Camera-type eye (tissue), 1 donor: ENCODE results near the gene STX4. TPM values are rescaled to one million over a fixed set of nuclear protein-coding genes. Genes with fewer than 3 reads are reported as not detected.

Experiments
- total RNA-seq: library from RNA; depleted of rRNA; stranded (reverse); fragments of >200 nt; gene quantifications from one replicate; pipeline ENCODE4 v1.2.3, GENCODE V29; 2014

STX4 gene
- 30.6 TPM for total RNA-seq

DNA sequence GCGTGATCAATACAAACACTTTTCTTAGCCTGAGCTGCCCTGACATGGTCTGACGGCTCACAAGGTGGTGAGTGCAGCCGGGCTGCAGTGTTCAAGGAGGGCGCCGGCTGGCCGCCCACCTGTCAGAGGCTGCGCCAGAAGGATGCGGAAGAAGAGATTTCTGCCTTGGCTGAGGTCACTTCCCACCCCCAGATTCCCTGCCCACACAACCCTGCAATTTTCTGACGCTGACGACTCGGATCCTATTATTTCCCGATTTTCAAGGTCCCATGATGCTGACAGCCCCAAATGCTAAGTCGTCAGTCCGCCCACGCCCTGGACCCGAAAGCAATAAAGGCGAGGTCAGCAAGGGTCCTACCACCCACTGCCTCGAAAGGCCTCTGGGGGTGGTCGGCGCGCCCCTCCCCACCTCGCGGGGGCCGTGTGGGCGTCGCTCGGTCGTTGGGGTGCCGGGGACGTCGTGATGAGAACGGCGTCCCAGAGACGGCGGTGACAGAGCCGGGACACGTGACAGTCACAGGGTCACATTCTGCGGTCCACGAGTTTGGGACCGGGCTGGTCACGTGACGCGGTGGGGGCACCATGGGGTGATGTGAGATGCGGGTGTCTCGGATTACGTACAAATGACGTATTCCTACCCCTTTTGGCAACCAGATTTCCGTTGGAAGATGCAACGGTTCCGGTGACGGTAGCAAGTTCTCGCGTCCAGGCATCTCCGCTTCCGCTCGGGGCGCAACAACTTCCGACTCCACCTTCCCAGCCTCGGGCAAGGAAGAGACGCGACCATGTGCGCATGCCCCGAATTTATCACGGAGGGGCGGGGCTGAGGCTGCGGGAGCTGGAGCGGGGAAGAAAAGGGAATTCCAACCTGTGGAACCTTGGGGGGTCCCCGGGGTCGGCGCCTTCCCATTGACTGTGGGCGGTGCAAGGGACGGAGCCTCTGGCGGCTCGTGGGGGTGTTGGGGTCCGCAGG is at the start of gene STX4:
Gene STX4, plus strand, starts transcription at position 823 of the 973 bp plus-strand sequence. CDS start 248 bp downstream, outside the sequence.

DNA sequence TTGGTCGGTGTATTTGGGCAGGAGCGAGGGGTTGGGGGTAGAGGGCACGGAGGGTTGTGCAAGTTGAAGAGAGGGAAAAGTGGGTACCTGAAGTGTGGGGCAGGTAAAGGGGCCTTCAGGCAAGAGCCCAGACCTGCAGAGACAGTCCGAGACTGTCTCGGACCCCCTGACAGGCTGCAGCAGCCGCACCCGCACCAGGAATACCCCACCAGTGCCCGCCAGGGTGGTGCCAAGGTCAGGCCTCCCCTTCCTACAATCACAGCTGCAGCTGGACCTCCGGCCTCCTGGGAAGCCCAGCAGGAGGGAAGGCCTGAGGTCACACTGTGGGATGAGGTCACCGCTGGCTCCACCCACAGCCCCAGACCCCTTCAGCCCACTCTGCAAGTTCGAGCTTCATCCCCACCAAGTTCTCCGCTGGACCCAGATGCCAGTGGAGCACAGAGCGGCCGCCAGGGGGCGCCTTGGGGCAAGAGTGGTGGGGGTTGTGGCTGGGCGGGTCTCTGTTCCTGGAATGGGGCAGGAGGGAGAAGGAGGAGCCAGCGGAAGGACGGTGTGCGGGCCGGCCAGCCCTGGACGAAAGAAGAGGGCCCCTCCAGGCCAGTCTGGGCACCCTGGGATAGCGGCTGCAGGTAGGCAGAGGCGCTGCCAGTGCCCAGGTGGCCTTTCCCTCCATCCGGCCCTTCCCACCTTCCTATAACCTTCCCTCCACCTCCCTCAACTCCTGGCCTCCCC is 48.5 kb upstream of the STX4 start, which contains the start of gene HSD3B7:
Gene HSD3B7, plus strand, starts transcription at position 539 of the 732 bp plus-strand sequence. CDS start 452 bp downstream, outside the sequence.

DNA sequence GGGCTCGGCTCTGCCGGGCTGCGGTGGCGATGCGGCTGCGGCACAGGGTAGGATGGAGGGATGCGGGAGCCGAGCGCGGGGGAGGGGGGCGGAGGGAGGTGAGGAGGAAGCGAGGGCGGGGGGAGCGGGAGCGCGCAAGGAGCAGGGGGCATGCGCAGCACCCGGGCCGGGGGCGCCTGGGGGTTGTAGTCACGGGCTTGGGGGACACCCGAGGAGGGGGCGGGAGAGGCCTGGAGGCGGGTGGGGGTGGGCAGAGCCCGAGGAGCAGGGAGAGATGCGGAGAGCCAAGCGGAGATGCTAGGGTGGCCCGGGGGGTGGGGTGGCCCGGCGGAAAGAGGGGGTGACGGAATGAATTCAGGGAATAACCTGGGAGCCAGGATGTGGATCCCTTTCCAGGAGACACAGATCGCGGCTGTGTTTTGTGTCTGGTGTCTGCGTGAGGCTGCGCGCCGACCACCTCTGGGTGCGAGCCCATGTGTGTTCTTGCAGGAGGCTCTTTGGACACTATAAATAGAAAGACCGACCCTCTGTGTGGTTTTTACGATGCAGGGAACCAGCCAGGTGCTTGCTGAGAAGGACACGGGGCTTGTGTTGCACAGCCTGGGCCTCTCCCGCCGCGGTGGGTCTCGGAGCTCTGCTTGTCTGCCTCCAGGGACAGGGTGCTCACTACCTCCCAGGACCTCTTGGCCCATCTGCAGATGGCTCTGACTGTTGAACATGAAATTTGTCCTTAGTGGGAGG is 22.6 kb upstream of the STX4 start, which contains the start of gene STX1B:
Gene STX1B, minus strand, starts transcription at position 54 of the 741 bp plus-strand sequence. CDS start 242 bp downstream, outside the sequence.

GRCh38 chr16:31073970-31074813 is 40.8 kb downstream of the STX4 start, which contains the start of the genes ZNF646 and ZNF668:
ZNF646 (plus strand) TSS chr16:31074422; CDS start chr16:31076325, 1,903 bp downstream.
ZNF668 (minus strand) TSS chr16:31074240; CDS start chr16:31064459, 9,781 bp downstream.

GRCh38 chr16:31088459-31089183 is 55.3 kb downstream of the STX4 start, which contains the start of gene PRSS53:
PRSS53 (minus strand) TSS chr16:31088943; CDS start chr16:31088809, 134 bp downstream.

Other genes with a start within 250 kb of the STX4 start
- 18.8 TPM for gene ZNF629, start 246.4 kb upstream of the STX4 start, total RNA-seq
- gene BCL7C, start 139.5 kb upstream of the STX4 start, total RNA-seq = 34.7 TPM
- 1.6 TPM for gene CTF1, start 136.9 kb upstream of the STX4 start, total RNA-seq
- gene FBXL19, start 110.0 kb upstream of the STX4 start, total RNA-seq = 23.4 TPM
- gene ORAI3, start 84.5 kb upstream of the STX4 start, total RNA-seq = 17.2 TPM
- gene SETD1A, start 75.8 kb upstream of the STX4 start, total RNA-seq = 9.0 TPM
- 8.4 TPM for gene HSD3B7, start 48.4 kb upstream of the STX4 start, total RNA-seq
- 9.1 TPM for gene STX1B, start 22.9 kb upstream of the STX4 start, total RNA-seq
- gene ZNF668, start 40.7 kb downstream of the STX4 start, total RNA-seq = 5.4 TPM
- 18.0 TPM for gene ZNF646, start 40.9 kb downstream of the STX4 start, total RNA-seq
- 4.1 TPM for gene PRSS53, start 55.4 kb downstream of the STX4 start, total RNA-seq
- gene VKORC1, start 61.2 kb downstream of the STX4 start, total RNA-seq = 66.6 TPM
- 21.9 TPM for gene BCKDK, start 74.8 kb downstream of the STX4 start, total RNA-seq
- gene KAT8, start 84.1 kb downstream of the STX4 start, total RNA-seq = 56.6 TPM
- gene PRSS8, start 102.2 kb downstream of the STX4 start, total RNA-seq = 6.2 TPM
- gene PRSS36, start 116.5 kb downstream of the STX4 start, total RNA-seq = not detected
- gene FUS, start 146.6 kb downstream of the STX4 start, total RNA-seq = 155 TPM
- gene PYCARD, start 169.2 kb downstream of the STX4 start, total RNA-seq = 8.5 TPM
- gene TRIM72, start 180.6 kb downstream of the STX4 start, total RNA-seq = 7.6 TPM
- not detected for gene PYDC1, start 183.6 kb downstream of the STX4 start, total RNA-seq
- 3.6 TPM for gene ITGAM, start 226.4 kb downstream of the STX4 start, total RNA-seq